22Rv1 (cell line): ENCODE measurements around the gene TMEM62.

Experiments used
- H3K27ac ChIP-seq: fragments of 450-650 bp; 2 replicates; pipeline ENCODE4 v1.5.1; 2017
- ZFX ChIP-seq: fragments of 450-650 bp; IDR thresholded peaks from 2 replicates; pipeline ENCODE4 v1.6.1; 2017; ENCODE audit warnings: antibody characterized with exemption, borderline replicate concordance
- TF ChIP-seq, protein P1 (sequence below): fragments of 450-650 bp; IDR thresholded peaks from 2 replicates; pipeline ENCODE4 v1.5.1; 2017; ENCODE audit warnings: mild to moderate bottlenecking

The TMEM62 gene

DNA sequence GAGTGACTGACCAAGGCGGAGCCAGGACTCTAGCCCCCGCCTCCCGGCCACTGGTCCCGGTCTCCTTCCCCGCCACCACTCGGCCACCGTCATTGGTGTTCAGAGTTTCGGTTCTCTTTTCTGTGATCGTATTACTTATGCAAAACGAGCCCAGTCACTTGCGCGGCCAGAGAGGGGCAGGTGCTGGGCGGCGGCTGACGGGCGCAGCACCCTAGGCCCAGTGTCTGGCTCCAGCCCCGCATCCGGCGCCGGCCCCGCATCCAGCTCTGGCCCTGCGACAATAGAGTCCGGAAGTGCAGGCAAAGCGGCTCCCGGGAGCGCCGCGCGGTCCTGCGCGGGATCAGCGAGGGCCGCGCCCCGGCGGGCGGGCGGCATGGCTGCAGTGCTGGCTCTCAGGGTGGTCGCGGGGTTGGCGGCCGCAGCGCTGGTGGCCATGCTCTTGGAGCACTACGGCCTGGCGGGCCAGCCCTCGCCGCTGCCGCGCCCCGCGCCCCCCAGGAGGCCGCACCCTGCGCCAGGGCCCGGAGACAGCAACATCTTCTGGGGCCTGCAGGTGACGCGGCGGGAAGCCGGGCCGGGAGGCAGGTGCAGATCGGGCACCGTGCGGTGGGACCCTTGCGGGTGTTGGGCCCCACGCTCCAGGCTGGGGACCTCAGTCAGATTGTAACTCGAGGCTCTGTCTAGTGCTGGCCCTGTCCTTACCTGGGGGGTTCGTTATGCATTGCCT lies at the start of gene TMEM62:
TMEM62 (plus strand) TSS at position 157 of the 727 bp plus-strand sequence; CDS start at position 374, 217 bp downstream.
- no peak for TF ChIP-seq ZFX
- H3K27ac ChIP-seq = peak within 1 kb of the TSS; percentile 87

DNA sequence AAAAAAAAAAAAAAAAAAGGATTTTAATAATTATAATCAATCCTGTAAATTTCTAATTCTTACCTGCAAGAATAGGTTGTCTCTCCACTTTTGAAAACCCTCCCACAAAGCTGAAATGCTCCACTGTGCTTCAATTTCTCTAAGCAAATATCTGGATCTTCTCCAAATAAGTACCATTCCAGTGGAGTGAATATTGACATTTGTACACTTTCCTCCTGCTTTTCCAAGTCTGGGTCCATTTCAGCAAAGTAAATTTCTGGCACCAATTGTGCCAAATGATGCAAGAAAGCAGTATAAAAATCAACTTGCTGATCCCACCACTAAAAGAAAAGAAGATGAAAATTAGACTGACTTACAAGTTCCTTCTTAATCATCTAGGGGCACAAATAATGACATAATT lies 47.5 kb upstream of the TMEM62 start:
- no peak overlapping the region for H3K27ac ChIP-seq
- TF ChIP-seq ZFX = no peak
- TF ChIP-seq, protein P1, sequence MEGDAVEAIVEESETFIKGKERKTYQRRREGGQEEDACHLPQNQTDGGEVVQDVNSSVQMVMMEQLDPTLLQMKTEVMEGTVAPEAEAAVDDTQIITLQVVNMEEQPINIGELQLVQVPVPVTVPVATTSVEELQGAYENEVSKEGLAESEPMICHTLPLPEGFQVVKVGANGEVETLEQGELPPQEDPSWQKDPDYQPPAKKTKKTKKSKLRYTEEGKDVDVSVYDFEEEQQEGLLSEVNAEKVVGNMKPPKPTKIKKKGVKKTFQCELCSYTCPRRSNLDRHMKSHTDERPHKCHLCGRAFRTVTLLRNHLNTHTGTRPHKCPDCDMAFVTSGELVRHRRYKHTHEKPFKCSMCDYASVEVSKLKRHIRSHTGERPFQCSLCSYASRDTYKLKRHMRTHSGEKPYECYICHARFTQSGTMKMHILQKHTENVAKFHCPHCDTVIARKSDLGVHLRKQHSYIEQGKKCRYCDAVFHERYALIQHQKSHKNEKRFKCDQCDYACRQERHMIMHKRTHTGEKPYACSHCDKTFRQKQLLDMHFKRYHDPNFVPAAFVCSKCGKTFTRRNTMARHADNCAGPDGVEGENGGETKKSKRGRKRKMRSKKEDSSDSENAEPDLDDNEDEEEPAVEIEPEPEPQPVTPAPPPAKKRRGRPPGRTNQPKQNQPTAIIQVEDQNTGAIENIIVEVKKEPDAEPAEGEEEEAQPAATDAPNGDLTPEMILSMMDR = no peak

DNA sequence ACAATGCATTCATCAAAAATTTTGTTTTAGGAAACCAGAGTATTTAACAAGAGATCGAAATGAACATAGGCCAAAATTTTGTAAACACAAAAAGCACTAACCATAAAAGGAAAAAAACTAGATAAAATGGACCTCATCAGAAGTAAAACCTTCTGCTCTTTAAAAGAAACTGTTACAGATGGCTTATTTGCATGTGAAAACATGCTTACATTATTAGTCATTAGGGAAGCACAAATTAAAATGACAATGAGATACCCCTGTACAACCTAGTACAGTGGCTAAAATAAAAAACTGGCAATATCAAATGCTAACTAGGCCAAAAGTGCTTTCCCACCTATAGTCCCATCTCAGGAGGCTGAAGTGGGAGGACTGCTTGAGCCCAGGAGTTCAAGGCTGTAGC lies 46.8 kb upstream of the TMEM62 start:
- H3K27ac ChIP-seq = no peak overlapping the region
- TF ChIP-seq, protein P1 = no peak
- TF ChIP-seq ZFX = no peak

DNA sequence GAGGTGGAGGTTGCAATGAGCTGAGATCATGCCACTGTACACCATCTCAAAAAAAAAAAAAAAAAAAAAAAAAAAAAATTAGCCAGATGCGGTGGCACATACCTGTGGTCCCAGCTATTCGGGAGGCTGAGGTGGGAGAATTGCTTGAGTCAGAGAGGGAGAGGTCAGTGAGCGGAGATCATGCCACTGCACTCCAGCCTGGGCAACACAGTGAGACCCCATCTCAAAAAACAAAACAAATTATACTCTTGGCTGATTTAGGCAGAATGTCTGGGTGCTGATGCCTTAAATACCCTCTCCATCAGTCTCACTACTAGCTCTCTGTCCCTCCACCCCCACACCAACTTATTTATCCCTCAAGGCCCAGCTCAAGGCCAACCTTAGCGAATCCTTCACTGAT lies 41.5 kb upstream of the TMEM62 start:
- no peak for TF ChIP-seq ZFX
- TF ChIP-seq, protein P1 = no peak
- H3K27ac ChIP-seq = no peak overlapping the region

DNA sequence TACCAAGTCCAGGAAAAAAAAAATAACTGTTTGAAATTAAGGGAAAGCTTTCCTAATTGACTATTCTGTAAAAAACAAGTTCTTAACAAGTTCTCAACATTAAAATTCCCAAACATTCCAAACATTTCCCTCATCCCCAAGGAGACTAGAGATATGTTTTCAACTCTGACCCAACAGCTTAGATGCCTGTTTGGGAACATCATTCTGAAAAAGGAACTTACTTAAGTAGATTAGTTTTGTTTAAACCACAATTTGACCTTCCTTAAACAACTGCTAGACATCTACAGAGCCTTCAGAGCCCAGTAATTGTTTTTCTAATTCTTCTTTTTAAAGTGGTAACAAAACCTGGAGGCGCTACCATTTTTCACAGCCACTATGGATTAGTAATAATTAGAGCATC lies 40.4 kb upstream of the TMEM62 start:
- TF ChIP-seq, protein P1 = no peak
- TF ChIP-seq ZFX = no peak
- no peak overlapping the region for H3K27ac ChIP-seq

DNA sequence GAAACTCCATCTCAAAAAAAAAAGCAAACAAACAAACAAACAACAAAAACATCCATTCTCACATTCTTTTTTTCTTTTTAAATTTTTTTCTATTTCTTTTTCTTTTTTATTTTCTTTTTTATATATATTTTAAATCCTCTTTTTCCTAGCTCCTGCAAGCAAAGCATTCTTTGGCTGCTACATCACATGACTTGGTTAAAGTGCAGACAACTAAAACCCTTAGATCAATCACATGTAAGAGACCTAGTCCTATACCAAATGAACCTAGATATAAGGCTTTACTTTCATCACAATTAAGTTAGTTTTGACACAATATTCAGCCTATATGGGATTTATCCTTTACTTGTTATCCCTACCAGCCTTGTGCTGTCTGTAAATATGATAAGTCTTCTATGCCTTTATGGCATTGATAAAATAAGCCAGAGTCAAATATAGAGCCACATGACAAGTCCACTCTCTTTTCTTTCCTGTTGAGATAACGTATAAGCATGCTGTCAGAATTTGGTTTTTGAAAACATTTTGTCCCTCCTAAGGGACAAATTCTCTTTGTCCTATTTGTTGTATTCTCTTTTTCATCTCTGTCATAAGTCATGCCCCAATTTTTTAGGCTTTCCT lies 38.9 kb upstream of the TMEM62 start:
- TF ChIP-seq ZFX = no peak
- TF ChIP-seq, protein P1 = no peak
- H3K27ac ChIP-seq = no peak overlapping the region

DNA sequence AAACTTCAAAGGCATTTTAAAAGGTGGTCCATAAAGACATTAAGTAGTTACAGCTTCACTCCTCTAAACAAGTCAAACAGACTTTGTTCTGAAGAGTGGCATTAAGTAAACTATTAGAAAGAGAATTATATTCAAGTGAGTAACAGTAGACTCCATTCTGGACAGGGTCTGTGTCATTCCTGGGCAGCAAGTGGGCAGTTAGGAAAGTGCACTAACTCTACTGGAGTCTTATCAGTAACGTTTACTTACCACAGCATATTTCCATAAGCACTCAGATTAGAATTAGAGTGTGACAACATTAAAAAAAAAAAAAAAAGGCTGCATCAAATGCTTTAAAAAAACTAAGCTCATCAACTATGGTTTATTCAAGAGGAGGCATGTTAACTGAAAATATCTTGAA lies 38.1 kb upstream of the TMEM62 start:
- no peak for TF ChIP-seq ZFX
- TF ChIP-seq, protein P1 = no peak
- no peak overlapping the region for H3K27ac ChIP-seq
